ENCODE data around the gene POLR3GL.
"Not testable (repeated sequence)": the region's sequence is repeated elsewhere in the genome, so short reads cannot be mapped to it uniquely, and the experiment has no call there.

The POLR3GL gene

GRCh38 chr1:146021622-146022402 lies 57.3 kb downstream of the POLR3GL start, which contains the start of gene HJV:
Gene HJV, minus strand, starts transcription at chr1:146021735. Its CDS starts 1,504 bp downstream, at chr1:146020231.
- DNase-seq, result no peak

- no peak for DNase-seq
Observed at GRCh38 chr1:146022403-146023127, 58.1 kb downstream of the POLR3GL start.

GRCh38 chr1:146025787-146026495 lies 61.5 kb downstream of the POLR3GL start:
- not testable (repeated sequence) for DNase-seq

GRCh38 chr1:146026650-146027049 lies 62.2 kb downstream of the POLR3GL start:
- DNase-seq, result not testable (repeated sequence)

All from NCI-H1105 treated with DMSO at 0.1 percent for 48 hours (cell line).